ENCODE data around the gene GDPD2.

DNA sequence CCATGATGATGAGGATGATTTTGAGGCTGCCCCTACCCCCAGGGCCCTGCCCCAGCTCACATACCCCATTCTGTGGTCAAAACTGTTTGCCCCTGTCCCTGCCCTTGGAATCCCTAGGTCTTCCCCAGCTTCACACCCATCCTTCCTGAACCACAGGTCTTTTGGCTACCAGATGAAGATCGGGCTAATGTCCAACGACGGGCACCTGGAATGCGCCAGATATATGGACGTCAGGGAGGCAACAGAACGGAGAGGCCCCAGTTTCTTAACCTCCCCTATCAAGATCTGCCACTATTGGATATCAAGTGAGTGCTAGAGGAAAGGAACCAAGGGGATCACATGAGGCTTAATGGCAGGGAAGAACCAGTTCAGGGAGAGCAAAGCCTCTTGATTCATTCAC, 6.6 kb downstream of the GDPD2 start:
- TF ChIP-seq, protein P1, sequence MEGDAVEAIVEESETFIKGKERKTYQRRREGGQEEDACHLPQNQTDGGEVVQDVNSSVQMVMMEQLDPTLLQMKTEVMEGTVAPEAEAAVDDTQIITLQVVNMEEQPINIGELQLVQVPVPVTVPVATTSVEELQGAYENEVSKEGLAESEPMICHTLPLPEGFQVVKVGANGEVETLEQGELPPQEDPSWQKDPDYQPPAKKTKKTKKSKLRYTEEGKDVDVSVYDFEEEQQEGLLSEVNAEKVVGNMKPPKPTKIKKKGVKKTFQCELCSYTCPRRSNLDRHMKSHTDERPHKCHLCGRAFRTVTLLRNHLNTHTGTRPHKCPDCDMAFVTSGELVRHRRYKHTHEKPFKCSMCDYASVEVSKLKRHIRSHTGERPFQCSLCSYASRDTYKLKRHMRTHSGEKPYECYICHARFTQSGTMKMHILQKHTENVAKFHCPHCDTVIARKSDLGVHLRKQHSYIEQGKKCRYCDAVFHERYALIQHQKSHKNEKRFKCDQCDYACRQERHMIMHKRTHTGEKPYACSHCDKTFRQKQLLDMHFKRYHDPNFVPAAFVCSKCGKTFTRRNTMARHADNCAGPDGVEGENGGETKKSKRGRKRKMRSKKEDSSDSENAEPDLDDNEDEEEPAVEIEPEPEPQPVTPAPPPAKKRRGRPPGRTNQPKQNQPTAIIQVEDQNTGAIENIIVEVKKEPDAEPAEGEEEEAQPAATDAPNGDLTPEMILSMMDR (conservative IDR thresholded peaks at IDR 0.05; ENCODE audit: low read depth, low read length): no peak
- TF ChIP-seq EZH2phosphoT487 (IDR thresholded peaks at IDR 0.05; ENCODE audit: borderline replicate concordance, low read length): no peak
